NT2/D1 (cell line): Measurements from ENCODE around the gene DYRK2.
A peak's percentile ranks its signal among the peaks of the same experiment; 100 is the strongest.

Experiments
- DNase-seq: peaks from one replicate; pipeline ENCODE4 v3.0.0-alpha.2; 2011; ENCODE audit warnings: low read depth, low spot score
- H3K27me3 ChIP-seq: 2 replicates; pipeline ENCODE4 v1.6.0; 2011; ENCODE audit warnings: mild to moderate bottlenecking; ENCODE audit not compliant: insufficient read length, insufficient read depth
- H3K36me3 ChIP-seq: 2 replicates; pipeline ENCODE4 v1.6.1; 2011; ENCODE audit warnings: mild to moderate bottlenecking, low read length, mixed read lengths; ENCODE audit not compliant: insufficient read depth, insufficient read length
- H3K4me1 ChIP-seq: 2 replicates; pipeline ENCODE4 v1.5.1; 2011; ENCODE audit not compliant: insufficient read depth, insufficient read length
- H3K4me3 ChIP-seq: 2 replicates; pipeline ENCODE4 v1.5.1; 2011; ENCODE audit warnings: low read depth; ENCODE audit not compliant: insufficient read length
- H3K9ac ChIP-seq: 2 replicates; pipeline ENCODE4 v1.6.0; 2011; ENCODE audit warnings: low read depth; ENCODE audit not compliant: insufficient read length
- H3K9me3 ChIP-seq: 2 replicates; pipeline ENCODE4 v1.5.1; 2011; ENCODE audit warnings: mild to moderate bottlenecking, low read length; ENCODE audit not compliant: insufficient read depth
- SUZ12 ChIP-seq: IDR thresholded peaks from 2 replicates; pipeline ENCODE4 v1.6.1; 2011; ENCODE audit not compliant: insufficient read length, insufficient read depth; ENCODE audit errors: extremely low read depth
- YY1 ChIP-seq: IDR thresholded peaks from 2 replicates; pipeline ENCODE4 v1.6.1; 2011; ENCODE audit not compliant: insufficient read length, insufficient read depth
- ZNF274 ChIP-seq: IDR thresholded peaks from 2 replicates; pipeline ENCODE4 v1.6.1; 2011; ENCODE audit warnings: mild to moderate bottlenecking, low read depth, low read length

Gene DYRK2

GRCh38 chr12:67697443-67697842, 48.9 kb downstream of the DYRK2 start:
- Histone ChIP-seq H3K4me3 (no peak overlapping the region), H3K27me3 (no peaks in the 10 kb centered on the region), H3K9ac (no peak overlapping the region), H3K9me3 (no peaks in the 10 kb centered on the region), H3K4me1 (no peaks in the 10 kb centered on the region), H3K36me3 (no peaks in the 10 kb centered on the region)
- no peak for TF ChIP-seq SUZ12
- no peak for DNase-seq

DNA sequence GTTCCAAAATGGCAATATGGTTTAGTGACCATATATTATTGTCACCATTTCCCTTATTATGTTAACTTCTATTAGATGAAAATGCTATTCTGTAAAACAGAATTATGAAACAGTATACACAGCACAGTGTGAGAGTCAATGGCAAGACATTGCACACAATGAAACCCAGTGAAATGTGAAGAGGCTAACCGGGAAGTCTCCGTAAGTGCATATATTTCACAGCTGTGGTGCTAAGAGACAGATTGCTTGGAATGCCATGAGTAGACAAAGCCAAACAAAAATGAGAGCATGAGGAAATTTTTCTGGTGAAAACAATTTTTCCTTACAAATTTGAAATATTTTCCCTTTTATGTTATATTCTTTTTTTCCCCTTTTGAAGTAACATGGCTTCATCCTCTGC, 49.4 kb downstream of the DYRK2 start:
- H3K9me3 ChIP-seq = no peaks in the 10 kb centered on the region
- no peaks in the 10 kb centered on the region for H3K27me3 ChIP-seq
- H3K9ac ChIP-seq = no peak overlapping the region
- H3K36me3 ChIP-seq = no peaks in the 10 kb centered on the region
- TF ChIP-seq ZNF274 = no peak
- TF ChIP-seq YY1 = no peak
- TF ChIP-seq SUZ12 = no peak
- no peak for DNase-seq
- H3K4me3 ChIP-seq = no peak overlapping the region
- H3K4me1 ChIP-seq = no peaks in the 10 kb centered on the region

DNA sequence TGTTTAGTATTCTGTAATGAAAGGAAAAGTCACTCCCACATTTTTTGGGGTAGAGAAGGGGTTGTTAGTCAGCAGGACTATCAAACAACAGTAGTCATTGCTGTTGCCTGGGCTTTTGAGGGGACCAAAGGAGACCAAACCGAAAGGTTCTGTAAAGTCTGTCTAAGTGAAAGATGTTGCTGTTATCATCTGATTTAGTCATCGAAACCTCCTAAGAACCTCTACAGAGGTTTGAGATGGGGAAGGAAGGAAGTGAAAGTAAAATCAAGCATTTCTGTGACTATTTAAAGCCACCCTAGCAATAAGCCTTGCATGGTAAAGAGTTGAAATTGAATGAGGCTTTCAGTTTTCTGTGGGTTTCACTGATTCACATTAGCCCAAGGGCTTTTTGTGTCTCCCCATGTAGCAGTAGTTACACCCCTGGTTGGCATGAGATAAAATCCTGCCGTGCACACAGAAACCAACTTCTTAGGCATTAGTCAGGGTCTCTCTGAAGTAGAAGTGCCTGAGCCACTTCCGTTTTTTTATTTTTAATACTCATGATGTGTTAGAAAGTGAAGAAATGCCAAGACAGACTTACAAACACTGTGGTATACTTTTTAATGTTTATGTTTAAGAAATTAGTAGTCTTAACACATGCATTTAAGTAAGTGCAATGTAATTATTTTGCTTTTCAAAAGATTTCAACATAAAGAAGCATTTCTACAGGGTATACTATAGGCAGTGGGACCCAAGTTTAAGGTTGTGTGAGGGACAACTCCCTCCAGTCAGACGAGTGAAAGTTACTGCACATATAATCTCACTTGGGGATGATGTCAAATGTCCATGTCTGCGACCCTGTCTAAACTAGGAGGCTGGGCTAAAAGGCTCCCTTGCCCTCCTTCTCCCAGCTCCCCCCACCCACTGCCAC, 50.4 kb downstream of the DYRK2 start:
- no peaks in the 10 kb centered on the region for H3K27me3 ChIP-seq
- H3K36me3 ChIP-seq = no peaks in the 10 kb centered on the region
- H3K9me3 ChIP-seq = no peaks in the 10 kb centered on the region
- H3K4me1 ChIP-seq = no peaks in the 10 kb centered on the region
- H3K4me3 ChIP-seq = no peak overlapping the region
- H3K9ac ChIP-seq = no peak overlapping the region
- no peak for DNase-seq
- TF ChIP-seq SUZ12 (no peak), ZNF274 (no peak), YY1 (no peak)

DNA sequence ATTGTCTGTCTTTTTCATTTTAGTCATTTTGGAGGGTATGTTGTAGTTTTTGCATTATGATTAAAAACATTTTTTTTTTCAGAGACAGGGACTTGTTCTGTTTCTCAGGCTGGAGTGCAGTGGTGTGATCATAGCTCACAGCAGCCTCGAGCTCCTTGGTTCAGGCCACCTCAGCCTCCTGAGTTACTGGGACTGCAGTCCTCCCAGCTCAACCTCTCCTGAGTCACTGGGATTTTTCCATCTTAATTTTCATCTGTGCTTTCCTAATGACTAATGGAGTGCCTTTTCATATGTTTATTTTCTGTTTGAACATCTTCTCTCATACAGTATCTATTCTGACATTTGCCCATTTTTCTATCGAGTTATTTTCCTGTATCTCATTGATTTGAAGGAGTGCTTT, 52.6 kb downstream of the DYRK2 start:
- no peak for DNase-seq
- no peaks in the 10 kb centered on the region for H3K9me3 ChIP-seq
- H3K4me3 ChIP-seq = no peak overlapping the region
- H3K27me3 ChIP-seq = no peaks in the 10 kb centered on the region
- no peak overlapping the region for H3K9ac ChIP-seq
- no peak for TF ChIP-seq ZNF274
- no peak for TF ChIP-seq YY1
- no peaks in the 10 kb centered on the region for H3K36me3 ChIP-seq
- no peaks in the 10 kb centered on the region for H3K4me1 ChIP-seq

DNA sequence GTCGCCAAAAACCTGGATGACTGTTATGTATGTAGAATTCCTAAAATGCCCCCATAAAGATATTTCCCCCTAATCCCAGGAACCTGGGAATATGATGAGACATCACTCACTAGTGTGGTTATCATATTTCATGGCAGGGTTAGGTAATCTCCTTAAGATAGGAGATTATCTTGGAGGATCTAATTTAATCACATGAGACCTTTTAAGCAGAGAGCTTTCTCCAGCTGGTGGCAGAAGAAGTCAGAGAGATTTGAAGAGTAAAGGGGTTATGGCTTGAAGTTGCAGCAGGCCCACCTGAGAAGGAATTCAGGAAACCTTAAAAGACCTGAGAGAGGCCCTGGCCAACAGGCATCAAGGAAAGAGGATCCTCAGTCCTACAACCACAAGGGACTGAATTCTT, 53.6 kb downstream of the DYRK2 start:
- Histone ChIP-seq H3K4me3 (no peak overlapping the region), H3K9ac (no peak overlapping the region), H3K9me3 (no peaks in the 10 kb centered on the region), H3K27me3 (no peaks in the 10 kb centered on the region), H3K36me3 (no peaks in the 10 kb centered on the region), H3K4me1 (no peaks in the 10 kb centered on the region)
- TF ChIP-seq SUZ12 (no peak), YY1 (no peak), ZNF274 (no peak)
- no peak for DNase-seq

GRCh38 chr12:67704071-67704470, 55.5 kb downstream of the DYRK2 start:
- Histone ChIP-seq H3K4me3 (no peak overlapping the region), H3K36me3 (no peaks in the 10 kb centered on the region), H3K4me1 (no peaks in the 10 kb centered on the region), H3K27me3 (no peaks in the 10 kb centered on the region), H3K9me3 (no peaks in the 10 kb centered on the region), H3K9ac (no peak overlapping the region)
- no peak for DNase-seq
- TF ChIP-seq YY1 = no peak
- no peak for TF ChIP-seq SUZ12
- TF ChIP-seq ZNF274 = no peak

GRCh38 chr12:67705394-67706370, 57.1 kb downstream of the DYRK2 start:
- peak; percentile 1 for DNase-seq
- Histone ChIP-seq H3K4me3 (no peak overlapping the region), H3K9ac (no peak overlapping the region), H3K9me3 (no peaks in the 10 kb centered on the region), H3K4me1 (no peaks in the 10 kb centered on the region), H3K27me3 (no peaks in the 10 kb centered on the region), H3K36me3 (no peaks in the 10 kb centered on the region)
- TF ChIP-seq YY1 = no peak
- no peak for TF ChIP-seq ZNF274
